Measurements from ENCODE around the gene IRX4. TPM values are rescaled to one million over a fixed set of nuclear protein-coding genes. Genes with fewer than 3 reads are reported as not detected.

Gene IRX4
- total and polyA plus RNA-seq, 2 donors, result 0.07 TPM; not detected in 1

DNA sequence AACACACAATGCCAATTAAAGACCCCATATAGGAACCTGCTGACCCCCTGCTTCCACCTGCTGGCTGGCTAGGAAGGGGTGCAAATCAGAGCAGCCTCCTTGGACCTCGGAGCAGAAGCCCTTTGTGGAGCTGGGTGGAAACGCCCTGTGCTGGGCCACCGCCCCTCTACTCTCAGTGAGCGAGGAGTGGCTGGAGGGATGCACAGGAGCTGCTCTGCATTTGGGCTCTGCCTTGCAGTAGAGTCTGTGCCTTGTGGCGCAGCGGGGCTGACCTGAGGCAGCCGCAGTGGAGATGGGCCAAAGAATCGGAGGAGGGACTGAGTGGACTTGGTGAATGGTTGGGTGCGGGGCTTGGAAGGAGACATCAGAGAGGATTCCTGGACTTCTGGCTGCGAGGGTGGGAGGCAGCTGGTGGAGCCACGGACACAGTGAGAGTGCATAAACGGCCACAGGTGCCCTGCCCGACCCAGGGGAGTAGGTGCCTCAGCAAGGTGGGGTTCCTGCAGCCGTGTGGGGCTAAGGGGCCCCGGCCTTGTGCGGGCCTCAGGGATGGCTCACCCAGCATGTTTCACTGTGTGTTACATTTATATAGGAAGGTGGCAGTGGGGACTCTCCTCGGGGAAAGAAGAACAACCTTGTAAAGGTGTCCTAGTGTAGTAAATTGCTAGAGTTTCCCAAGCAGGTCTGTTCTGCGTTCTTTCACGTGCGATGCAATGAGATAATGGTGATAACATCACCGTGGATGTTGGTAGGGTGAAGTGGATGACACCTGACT is 14.1 kb upstream of the IRX4 start:
- H3K27ac ChIP-seq (ENCODE audit: low read depth in 1 of 2, low read length in 1 of 2), result no peak overlapping the region
- H3K36me3 ChIP-seq (ENCODE audit: control insufficient read depth in 2 of 2, insufficient read depth in 2 of 2, low read length in 1 of 2), result no peaks in the 10 kb centered on the region
- no peaks in the 10 kb centered on the region for H3K9me3 ChIP-seq (ENCODE audit: control insufficient read depth in 2 of 2, insufficient read depth in 1 of 2, low read length in 1 of 2)
- peaks cover 2 to 23% of the 10 kb centered on the region in 2 donors for H3K27me3 ChIP-seq (ENCODE audit: control insufficient read depth in 2 of 2, insufficient read depth in 1 of 2, low read length in 1 of 2)
- DNase-seq (ENCODE audit: low read depth in 6 of 9, low spot score in 9 of 9), result no peak
- WGBS, result 88% methylated on average over 21 of the region's 21 CpGs
- no peak overlapping the region for H3K4me3 ChIP-seq (ENCODE audit: low read length in 2 of 2)
- no peaks in the 10 kb centered on the region for H3K4me1 ChIP-seq (ENCODE audit: control insufficient read depth in 2 of 2, insufficient read depth in 2 of 2, low read length in 2 of 2)

DNA sequence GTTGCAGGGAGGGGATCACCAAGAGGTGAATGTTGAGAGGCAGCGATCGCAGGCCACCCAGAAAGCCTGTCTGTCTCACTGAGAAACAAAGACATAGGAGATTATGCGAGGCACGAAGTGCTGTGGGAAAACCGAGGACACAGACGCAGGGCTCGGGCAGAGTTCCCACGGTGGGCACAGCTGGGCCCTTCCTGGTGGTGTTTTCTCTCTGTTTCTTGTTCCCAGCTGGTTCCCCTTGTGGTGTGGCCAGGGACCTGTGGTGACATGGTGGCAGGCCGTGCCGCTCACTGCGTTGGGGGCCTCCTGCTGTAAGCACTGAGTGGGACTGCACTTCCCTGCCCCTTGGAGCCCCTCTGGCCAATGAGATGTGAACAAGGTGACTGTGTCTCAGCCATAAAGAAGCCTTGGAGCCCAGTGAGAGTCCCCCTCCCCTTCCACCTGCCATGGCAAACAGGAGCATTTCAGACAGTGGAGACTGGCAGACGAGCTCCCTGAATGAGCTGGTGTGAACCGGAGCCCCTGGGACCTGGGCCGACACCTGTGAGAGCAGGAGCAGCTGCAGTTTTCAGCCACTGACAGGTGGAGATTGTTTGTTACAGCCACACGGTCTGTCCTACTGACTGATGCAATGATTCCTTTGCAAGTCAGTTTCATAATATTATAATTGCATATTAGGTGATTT is 13.2 kb upstream of the IRX4 start:
- H3K4me1 ChIP-seq (ENCODE audit: control insufficient read depth in 2 of 2, insufficient read depth in 2 of 2, low read length in 2 of 2), result no peaks in the 10 kb centered on the region
- no peak overlapping the region for H3K4me3 ChIP-seq (ENCODE audit: low read length in 2 of 2)
- 78% methylated on average over 15 of the region's 15 CpGs for WGBS
- H3K27ac ChIP-seq (ENCODE audit: low read depth in 1 of 2, low read length in 1 of 2), result no peak overlapping the region
- DNase-seq (ENCODE audit: low read depth in 6 of 9, low spot score in 9 of 9), result no peak
- H3K9me3 ChIP-seq (ENCODE audit: control insufficient read depth in 2 of 2, insufficient read depth in 1 of 2, low read length in 1 of 2), result no peaks in the 10 kb centered on the region
- peaks cover 6 to 28% of the 10 kb centered on the region in 2 donors for H3K27me3 ChIP-seq (ENCODE audit: control insufficient read depth in 2 of 2, insufficient read depth in 1 of 2, low read length in 1 of 2)
- no peaks in the 10 kb centered on the region for H3K36me3 ChIP-seq (ENCODE audit: control insufficient read depth in 2 of 2, insufficient read depth in 2 of 2, low read length in 1 of 2)

DNA sequence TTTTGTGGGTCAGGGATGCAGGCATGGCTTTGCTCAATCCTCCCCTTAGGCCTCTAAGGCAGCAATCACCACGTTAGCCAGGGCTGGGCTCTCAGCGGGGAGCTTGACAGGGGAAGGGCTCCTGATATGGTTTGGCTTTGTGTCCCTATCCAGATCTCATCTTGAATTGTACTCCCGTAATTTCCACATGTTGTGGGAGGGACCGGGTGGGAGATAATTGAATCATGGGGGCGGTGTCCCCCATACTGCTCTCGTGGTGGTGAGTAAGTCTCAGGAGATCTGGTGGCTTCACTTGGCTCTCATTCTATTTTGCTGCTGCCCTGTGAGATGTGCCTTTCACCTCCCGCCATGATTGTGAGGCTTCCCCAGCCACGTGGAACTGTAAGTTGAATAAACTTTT is 11.5 kb upstream of the IRX4 start:
- H3K4me1 ChIP-seq (ENCODE audit: control insufficient read depth in 2 of 2, insufficient read depth in 2 of 2, low read length in 2 of 2), result no peaks in the 10 kb centered on the region
- no peaks in the 10 kb centered on the region for H3K9me3 ChIP-seq (ENCODE audit: control insufficient read depth in 2 of 2, insufficient read depth in 1 of 2, low read length in 1 of 2)
- H3K27me3 ChIP-seq (ENCODE audit: control insufficient read depth in 2 of 2, insufficient read depth in 1 of 2, low read length in 1 of 2), result peaks cover 6 to 41% of the 10 kb centered on the region in 2 donors
- WGBS, result 77% methylated on average over 8 of the region's 8 CpGs
- H3K36me3 ChIP-seq (ENCODE audit: control insufficient read depth in 2 of 2, insufficient read depth in 2 of 2, low read length in 1 of 2), result no peaks in the 10 kb centered on the region
- DNase-seq (ENCODE audit: low read depth in 6 of 9, low spot score in 9 of 9), result no peak
- no peak overlapping the region for H3K27ac ChIP-seq (ENCODE audit: low read depth in 1 of 2, low read length in 1 of 2)
- H3K4me3 ChIP-seq (ENCODE audit: low read length in 2 of 2), result no peak overlapping the region

DNA sequence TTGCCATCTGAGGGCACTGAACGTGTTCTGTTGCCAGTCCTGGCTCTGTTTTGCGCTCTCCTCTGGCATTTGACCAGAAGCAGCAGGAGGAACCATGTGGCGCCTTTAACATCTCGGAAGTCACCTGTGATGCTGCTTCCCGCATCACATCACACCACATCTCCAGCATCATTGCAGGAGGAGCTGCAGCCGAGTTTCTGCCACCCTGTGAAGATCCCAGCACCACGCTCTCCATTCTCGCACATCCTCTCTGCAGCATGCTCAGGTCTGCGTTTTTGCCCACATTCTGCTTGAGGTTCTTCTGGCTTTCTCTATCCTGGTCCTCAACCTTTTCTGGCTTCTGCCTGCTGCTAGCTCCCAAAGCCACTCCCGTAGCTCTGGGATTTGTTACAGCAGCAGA is 11.0 kb upstream of the IRX4 start:
- peaks cover 9 to 46% of the 10 kb centered on the region in 2 donors for H3K27me3 ChIP-seq (ENCODE audit: control insufficient read depth in 2 of 2, insufficient read depth in 1 of 2, low read length in 1 of 2)
- DNase-seq (ENCODE audit: low read depth in 6 of 9, low spot score in 9 of 9), result no peak
- 89% methylated on average over 10 of the region's 10 CpGs for WGBS
- H3K4me3 ChIP-seq (ENCODE audit: low read length in 2 of 2), result no peak overlapping the region
- H3K4me1 ChIP-seq (ENCODE audit: control insufficient read depth in 2 of 2, insufficient read depth in 2 of 2, low read length in 2 of 2), result no peaks in the 10 kb centered on the region
- H3K27ac ChIP-seq (ENCODE audit: low read depth in 1 of 2, low read length in 1 of 2), result no peak overlapping the region
- no peaks in the 10 kb centered on the region for H3K36me3 ChIP-seq (ENCODE audit: control insufficient read depth in 2 of 2, insufficient read depth in 2 of 2, low read length in 1 of 2)
- no peaks in the 10 kb centered on the region for H3K9me3 ChIP-seq (ENCODE audit: control insufficient read depth in 2 of 2, insufficient read depth in 1 of 2, low read length in 1 of 2)

DNA sequence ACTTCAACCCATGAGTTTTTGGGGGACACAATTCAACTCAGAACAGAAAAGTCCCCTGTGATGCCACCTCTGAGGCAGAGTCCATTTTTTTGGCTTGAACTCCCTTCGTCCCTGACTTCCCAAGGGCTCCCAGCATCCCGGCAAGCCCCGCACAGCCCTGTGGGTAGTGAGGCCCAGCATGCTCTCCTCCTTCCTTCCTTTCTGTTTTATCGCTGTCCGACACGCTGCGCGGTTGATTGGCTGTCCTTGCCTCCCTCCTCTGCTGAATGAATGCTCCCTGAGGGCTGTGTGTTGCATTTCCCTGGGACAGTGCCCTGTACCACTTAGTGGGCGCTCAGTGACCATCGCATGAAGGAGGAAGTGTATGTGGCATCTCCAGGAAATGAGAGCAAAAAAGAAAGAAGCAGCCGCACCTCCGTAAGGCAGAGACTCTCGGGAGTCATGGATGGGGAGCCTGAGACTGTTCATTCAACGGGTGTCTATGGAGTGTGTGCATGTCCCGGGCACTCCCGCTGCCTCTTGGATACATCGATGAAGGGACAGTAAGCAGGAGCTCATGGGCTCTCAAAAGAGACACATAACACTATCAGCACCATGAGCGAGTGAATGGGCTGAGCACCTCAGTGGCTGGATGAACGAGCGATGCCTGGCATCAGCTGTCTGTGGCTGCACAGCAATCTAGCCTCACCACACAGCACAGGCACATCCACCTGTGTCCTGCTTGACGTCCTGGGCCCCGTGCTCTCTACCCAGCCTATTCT is 10.1 kb upstream of the IRX4 start:
- Histone ChIP-seq H3K27ac (ENCODE audit: low read depth in 1 of 2, low read length in 1 of 2) (no peak overlapping the region), H3K4me1 (ENCODE audit: control insufficient read depth in 2 of 2, insufficient read depth in 2 of 2, low read length in 2 of 2) (no peaks in the 10 kb centered on the region), H3K36me3 (ENCODE audit: control insufficient read depth in 2 of 2, insufficient read depth in 2 of 2, low read length in 1 of 2) (no peaks in the 10 kb centered on the region), H3K4me3 (ENCODE audit: low read length in 2 of 2) (no peak overlapping the region), H3K9me3 (ENCODE audit: control insufficient read depth in 2 of 2, insufficient read depth in 1 of 2, low read length in 1 of 2) (no peaks in the 10 kb centered on the region), H3K27me3 (ENCODE audit: control insufficient read depth in 2 of 2, insufficient read depth in 1 of 2, low read length in 1 of 2) (peaks cover 18 to 52% of the 10 kb centered on the region in 2 donors)
- WGBS, result 87% methylated on average over 22 of the region's 22 CpGs
- no peak for DNase-seq (ENCODE audit: low read depth in 6 of 9, low spot score in 9 of 9)

DNA sequence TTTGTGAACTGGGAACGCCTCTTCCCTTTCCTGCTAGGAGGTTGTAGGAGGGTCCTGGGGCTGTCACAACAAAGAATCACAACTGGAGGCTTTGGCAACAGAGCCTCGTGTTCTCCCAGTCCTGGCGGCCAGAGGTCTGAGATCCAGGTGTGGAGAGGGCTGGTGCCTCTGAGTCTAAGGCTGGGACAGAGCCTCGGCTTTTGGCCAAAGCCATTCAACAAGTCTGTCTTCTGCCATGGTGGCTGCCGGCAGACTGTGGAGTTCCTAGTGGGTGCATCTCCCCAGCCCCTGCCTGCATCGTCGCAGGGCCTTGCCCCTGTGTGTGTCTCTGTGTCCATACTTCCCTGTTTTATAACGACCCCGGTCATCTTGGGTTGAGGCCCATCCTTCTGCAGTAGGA is 9.5 kb upstream of the IRX4 start:
- Histone ChIP-seq H3K27me3 (ENCODE audit: control insufficient read depth in 2 of 2, insufficient read depth in 1 of 2, low read length in 1 of 2) (peaks cover 24 to 53% of the 10 kb centered on the region in 2 donors), H3K4me1 (ENCODE audit: control insufficient read depth in 2 of 2, insufficient read depth in 2 of 2, low read length in 2 of 2) (no peaks in the 10 kb centered on the region), H3K36me3 (ENCODE audit: control insufficient read depth in 2 of 2, insufficient read depth in 2 of 2, low read length in 1 of 2) (no peaks in the 10 kb centered on the region), H3K9me3 (ENCODE audit: control insufficient read depth in 2 of 2, insufficient read depth in 1 of 2, low read length in 1 of 2) (no peaks in the 10 kb centered on the region), H3K27ac (ENCODE audit: low read depth in 1 of 2, low read length in 1 of 2) (no peak overlapping the region), H3K4me3 (ENCODE audit: low read length in 2 of 2) (no peak overlapping the region)
- DNase-seq (ENCODE audit: low read depth in 6 of 9, low spot score in 9 of 9), result no peak
- 76% methylated on average over 9 of the region's 9 CpGs for WGBS

DNA sequence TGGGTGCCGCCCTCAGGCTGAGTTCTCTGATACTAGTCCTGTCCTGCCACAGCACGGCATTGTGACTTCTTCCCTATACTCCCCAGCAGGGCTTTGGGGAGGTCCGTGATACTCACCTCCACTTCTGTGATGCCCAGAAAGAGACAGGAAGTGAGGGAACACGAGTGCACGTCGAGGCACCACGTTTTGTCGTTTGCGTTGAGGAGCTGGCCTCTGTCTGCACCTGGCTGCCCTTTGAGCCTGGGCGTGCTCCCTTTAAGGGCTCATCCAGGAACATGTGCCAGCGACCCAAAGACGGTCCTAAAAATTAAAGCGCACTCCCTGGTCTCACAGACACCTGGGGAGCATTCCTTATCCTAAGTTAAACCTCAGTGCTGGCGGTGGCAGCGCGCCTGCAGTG is 8.7 kb upstream of the IRX4 start:
- 78% methylated on average over 16 of the region's 16 CpGs for WGBS
- no peak for DNase-seq (ENCODE audit: low read depth in 6 of 9, low spot score in 9 of 9)

DNA sequence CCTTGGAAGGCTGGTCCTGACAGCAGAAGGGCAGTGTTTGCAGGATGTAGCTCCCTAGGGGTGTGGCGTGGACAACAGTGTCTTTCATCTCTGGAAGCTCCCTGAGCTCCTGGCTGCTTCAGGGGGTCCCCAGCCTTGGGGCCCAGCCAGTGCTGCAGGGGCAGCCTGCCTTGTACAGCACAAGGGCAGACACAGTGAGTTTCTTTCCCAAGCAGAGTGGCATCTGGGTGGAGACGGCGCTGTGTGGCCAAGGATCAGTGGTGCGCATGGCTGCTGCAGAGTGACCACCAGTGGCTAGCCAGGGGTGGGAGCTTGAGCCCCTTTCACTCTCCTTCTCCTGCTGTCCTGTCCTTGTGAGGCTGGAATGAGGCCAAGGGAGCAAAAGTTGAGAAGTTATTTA is 7.6 kb upstream of the IRX4 start:
- WGBS, result 86% methylated on average over 4 of the region's 4 CpGs
- Histone ChIP-seq H3K4me1 (ENCODE audit: control insufficient read depth in 2 of 2, insufficient read depth in 2 of 2, low read length in 2 of 2) (no peaks in the 10 kb centered on the region), H3K9me3 (ENCODE audit: control insufficient read depth in 2 of 2, insufficient read depth in 1 of 2, low read length in 1 of 2) (no peaks in the 10 kb centered on the region), H3K4me3 (ENCODE audit: low read length in 2 of 2) (no peak overlapping the region), H3K36me3 (ENCODE audit: control insufficient read depth in 2 of 2, insufficient read depth in 2 of 2, low read length in 1 of 2) (no peaks in the 10 kb centered on the region), H3K27ac (ENCODE audit: low read depth in 1 of 2, low read length in 1 of 2) (no peak overlapping the region), H3K27me3 (ENCODE audit: control insufficient read depth in 2 of 2, insufficient read depth in 1 of 2, low read length in 1 of 2) (peaks cover 42 to 63% of the 10 kb centered on the region in 2 donors)
- no peak for DNase-seq (ENCODE audit: low read depth in 6 of 9, low spot score in 9 of 9)

More for the DNA sequence above, 8.7 kb upstream of the IRX4 start:
- no peaks in the 10 kb centered on the region for H3K36me3 ChIP-seq (ENCODE audit: control insufficient read depth in 2 of 2, insufficient read depth in 2 of 2, low read length in 1 of 2)
- no peaks in the 10 kb centered on the region for H3K9me3 ChIP-seq (ENCODE audit: control insufficient read depth in 2 of 2, insufficient read depth in 1 of 2, low read length in 1 of 2)
- no peaks in the 10 kb centered on the region for H3K4me1 ChIP-seq (ENCODE audit: control insufficient read depth in 2 of 2, insufficient read depth in 2 of 2, low read length in 2 of 2)
- H3K27ac ChIP-seq (ENCODE audit: low read depth in 1 of 2, low read length in 1 of 2), result no peak overlapping the region
- peaks cover 33 to 56% of the 10 kb centered on the region in 2 donors for H3K27me3 ChIP-seq (ENCODE audit: control insufficient read depth in 2 of 2, insufficient read depth in 1 of 2, low read length in 1 of 2)
- no peak overlapping the region for H3K4me3 ChIP-seq (ENCODE audit: low read length in 2 of 2)
